Activated CD8-positive, alpha-beta memory T cell treated with anti-CD3 and anti-CD28 coated beads, Interleukin-2, amount 50 U/mL, for 24 hours (primary cell): ENCODE measurements around the gene GALT.

Experiments
- DNase-seq: peaks from one replicate; pipeline ENCODE4 v3.0.0-alpha.2; 2020; ENCODE audit errors: extremely low read depth

GALT gene

GRCh38 chr9:34646211-34647083, at the start of gene GALT:
Gene GALT (plus strand): TSS chr9:34646675. CDS start chr9:34646705, 30 bp downstream.
- peak; percentile 94 for DNase-seq

DNA sequence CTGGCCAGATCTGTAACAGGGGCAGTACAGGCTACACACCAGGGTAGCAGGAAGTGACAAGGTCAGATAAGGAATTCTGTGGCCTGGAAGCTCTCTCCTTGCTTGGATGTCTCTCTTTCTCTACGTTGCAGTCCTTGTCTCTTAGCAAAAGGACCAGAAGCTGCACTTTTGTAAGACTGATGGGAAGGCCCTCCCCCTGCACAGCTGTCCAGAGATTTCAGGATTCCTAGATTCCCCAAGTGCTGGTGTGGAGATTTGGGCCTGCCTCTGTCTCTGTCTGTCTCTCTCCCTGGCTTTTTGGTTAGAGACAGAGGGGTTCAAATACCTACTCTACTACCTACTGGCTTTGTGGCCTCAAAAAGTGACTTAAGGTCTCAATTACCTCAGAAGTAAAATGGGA, 46.9 kb upstream of the GALT start:
- DNase-seq, result no peak

- DNase-seq, result no peak
These were observed 45.6 kb upstream of the GALT start for GRCh38 chr9:34600908-34601307.

DNA sequence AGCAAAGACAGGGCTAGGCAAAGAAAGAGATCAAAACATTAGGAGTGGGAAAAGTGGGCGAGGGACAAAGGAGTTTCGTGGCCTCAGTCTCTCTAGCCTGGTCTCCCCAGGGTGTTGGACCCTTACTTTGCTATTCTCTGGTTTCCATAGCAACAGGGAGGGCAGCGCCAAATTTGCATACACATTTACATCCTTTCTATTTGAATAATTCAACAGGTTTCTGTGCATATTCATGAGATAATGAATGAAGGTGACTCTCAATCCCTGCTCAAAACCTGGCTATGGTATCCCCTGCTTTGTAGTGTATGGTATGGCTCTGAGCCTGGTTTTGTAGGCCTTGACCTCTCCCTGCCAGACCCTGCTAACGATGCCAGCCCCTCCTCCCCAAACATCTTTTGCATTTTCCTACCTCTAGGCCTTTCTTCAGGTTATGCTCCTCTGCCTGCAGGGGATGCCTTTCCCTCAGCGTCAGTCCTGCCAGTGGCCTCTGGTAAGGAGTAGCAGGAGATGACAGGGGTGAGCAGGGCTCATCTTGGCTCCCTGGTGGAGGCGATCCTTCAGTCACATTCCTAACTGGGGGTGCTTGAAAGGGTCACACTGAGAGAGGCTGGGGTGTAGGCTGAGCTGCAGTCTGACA, 44.4 kb upstream of the GALT start:
- no peak for DNase-seq

- DNase-seq, result peak; percentile 49
These were observed 42.8 kb upstream of the GALT start for GRCh38 chr9:34603610-34604231.

GRCh38 chr9:34606190-34606589, 40.3 kb upstream of the GALT start:
- no peak for DNase-seq

GRCh38 chr9:34606905-34607304, 39.6 kb upstream of the GALT start:
- no peak for DNase-seq

GRCh38 chr9:34607331-34607730, 39.1 kb upstream of the GALT start:
- DNase-seq, result no peak

- no peak for DNase-seq
These were observed 35.9 kb upstream of the GALT start for GRCh38 chr9:34610434-34611206.

DNA sequence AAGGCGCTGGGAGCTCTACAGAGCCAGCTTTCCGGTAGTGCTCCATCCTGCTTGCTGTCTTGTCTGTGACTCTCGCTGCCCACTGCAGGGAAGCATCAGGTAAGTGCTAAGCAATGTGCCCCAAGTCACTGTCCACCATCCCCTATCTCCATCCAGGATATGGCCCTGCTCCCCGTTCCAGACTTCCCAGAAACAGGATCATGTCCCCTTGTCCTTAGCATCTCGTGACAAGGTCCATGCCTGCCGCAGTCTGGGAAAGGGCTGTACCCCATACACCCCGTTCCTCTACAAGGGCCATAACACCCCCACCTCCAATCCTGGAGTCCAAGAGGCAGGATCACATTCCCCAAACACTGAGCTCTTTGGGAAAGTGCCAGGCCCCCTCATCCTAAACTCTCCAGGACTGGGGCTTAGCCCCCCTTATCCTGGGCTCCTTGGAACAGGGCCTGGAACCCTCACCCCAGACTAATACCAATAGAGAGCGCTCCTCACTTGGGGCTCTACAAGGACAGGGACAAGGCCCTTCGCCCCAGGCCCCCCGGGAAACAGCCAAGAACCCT, 35.1 kb upstream of the GALT start:
- DNase-seq, result no peak

DNA sequence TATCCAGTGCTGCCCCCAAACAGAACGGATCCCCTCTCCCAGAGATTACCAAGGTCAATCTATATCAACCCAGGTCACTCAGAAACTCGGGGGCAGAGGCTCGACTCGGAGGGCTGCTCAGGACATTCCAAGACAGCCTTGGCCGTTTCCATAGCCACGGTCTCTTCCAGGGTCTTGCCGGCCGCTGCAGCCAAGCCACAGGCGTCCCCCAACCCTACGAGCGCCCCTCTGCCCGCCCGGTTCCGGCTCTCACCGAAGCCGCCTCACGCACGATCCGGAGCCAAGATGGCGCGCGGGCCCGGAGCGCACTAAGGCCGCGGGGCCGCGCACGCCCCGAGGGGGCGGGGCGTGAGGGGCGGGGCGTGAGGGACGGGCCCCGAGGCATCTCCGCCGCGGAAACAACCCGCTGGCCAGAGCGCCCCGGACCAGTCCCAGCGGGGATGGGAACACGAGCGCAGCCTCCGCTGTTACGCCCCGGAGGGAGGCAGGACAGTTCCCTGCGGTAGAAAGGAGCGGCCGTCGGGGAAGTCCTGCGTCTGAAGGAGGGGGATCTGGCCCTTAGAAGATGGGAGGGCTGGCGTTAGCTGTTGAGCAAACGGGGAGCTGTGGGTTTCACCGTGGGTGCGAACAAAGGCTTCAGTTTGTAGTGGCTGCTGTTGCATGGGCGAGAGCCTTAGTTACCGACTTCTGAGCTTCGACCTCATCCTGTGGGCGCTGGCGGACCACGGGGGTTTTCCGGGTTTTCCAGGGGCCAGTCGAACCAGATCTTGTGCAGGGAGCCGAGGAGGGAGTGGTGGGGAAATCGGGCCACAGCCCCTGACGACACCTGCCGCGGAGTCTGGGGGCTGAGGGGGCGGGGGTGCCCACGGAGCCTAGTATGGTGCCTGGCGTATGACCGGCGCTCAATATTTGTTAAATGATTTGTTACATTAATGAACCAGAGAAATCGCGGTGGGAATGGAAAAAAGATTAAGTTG, 34.4 kb upstream of the GALT start, which contains the start of gene RPP25L:
RPP25L (minus strand) TSS at position 287 of the 977 bp plus-strand sequence. CDS start 801 bp downstream, outside the sequence.
- peak; percentile 45 for DNase-seq

DNA sequence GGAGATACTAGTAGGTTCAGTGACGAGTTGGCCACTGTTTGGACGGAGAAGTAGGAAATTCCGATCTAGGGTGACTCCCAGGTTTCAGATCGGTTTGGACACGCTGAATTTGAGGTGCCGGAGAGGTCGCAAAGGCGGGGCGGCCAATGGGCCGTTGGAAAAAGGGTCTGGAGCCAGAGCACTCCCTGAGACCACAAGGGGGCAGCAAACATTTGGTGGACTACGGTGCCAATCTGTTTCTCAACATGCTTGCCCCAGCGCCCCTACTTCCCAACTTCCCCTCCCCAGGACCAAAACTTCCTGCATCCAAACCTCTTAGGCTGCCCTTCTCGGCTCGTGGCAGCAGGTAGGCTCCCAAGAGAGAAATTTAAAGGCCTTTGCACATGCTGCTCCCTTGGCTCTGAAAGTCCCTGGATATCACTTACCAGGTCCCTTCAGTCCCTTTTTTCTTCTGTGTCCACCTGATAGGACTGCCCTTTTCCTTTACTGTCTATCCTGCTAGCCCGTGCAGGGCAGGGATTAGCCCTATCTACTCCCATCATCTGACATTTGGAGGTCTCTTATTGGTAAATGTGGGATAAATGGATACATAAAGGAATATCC, 33.6 kb upstream of the GALT start:
- DNase-seq, result peak; percentile 21

GRCh38 chr9:34615132-34615531, 31.3 kb upstream of the GALT start:
- no peak for DNase-seq

GRCh38 chr9:34620061-34620994, 26.1 kb upstream of the GALT start, which contains the start of gene DCTN3:
Gene DCTN3 (minus strand): TSS chr9:34620495. CDS start chr9:34620464, 31 bp downstream.
- peak; percentile 83 for DNase-seq

GRCh38 chr9:34623374-34624235, 22.9 kb upstream of the GALT start:
- no peak for DNase-seq

DNA sequence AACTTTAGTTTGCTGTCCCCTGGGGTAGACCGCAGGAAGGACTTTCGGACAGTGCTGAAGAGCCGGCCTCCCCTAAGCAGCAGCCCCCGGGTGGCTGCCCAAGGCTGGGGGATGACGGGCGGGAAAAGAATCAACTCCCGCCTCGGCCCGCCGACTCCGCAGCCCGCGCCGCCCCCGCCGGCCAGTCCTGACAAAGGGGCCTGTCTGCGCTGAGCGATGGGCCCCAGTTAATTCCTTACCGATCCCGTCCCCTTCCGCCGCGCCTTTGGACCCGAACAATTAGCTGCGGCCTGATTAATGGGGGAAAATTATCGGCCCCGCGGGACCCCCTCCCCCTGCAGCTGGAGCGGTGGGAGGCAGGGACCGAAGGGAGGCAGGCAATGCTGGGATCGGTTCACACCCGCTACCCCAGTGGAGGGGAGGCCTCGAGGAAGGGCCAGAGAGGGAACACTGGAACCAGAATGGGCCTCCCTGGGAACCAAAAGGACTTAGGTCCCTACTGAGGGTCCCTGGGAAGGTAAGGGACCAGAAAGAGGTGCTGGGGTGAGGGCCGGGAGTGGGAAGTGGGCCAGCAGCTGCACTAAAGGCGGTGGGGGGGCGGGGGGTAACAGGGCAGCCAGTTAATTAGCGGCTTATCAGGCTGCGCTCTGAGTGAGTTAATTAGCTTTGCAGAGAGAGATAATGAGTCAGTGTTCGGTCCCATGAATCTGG, 21.8 kb upstream of the GALT start:
- no peak for DNase-seq

DNA sequence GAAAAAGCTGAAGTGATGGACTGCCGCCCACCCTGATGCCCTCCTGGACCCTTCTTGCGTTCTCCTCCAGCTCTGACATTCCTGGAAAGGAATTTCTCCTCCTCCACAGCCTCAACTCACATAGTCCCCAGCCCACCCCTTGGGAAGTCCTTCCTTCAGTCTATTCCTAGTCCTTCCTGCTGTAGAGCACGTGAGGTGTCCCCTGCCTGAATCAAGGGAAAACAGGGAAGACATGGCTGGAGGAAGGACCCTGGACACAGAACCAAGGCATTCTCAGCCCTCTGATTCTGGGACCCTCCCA, 21.3 kb upstream of the GALT start:
- DNase-seq, result no peak
